Trophoblast cell (in vitro differentiated cells and primary cell): ENCODE data around the gene PRMT9.

Source experiments
- DNase-seq, 2 donors: peaks; one replicate each; pipeline ENCODE4 v3.0.0-alpha.2; 2016
- H2AFZ ChIP-seq: 2 replicates; pipeline ENCODE4 v1.6.1; 2013; ENCODE audit warnings: low read length, moderate library complexity, mild to moderate bottlenecking; ENCODE audit not compliant: insufficient read depth, poor library complexity
- H2AK5ac ChIP-seq: 2 replicates; pipeline ENCODE4 v1.6.1; 2013; ENCODE audit warnings: mild to moderate bottlenecking, low read length
- H2BK120ac ChIP-seq: 2 replicates; pipeline ENCODE4 v1.6.1; 2013; ENCODE audit warnings: low read length, mild to moderate bottlenecking, moderate library complexity; ENCODE audit not compliant: insufficient read depth, poor library complexity
- H2BK12ac ChIP-seq: 2 replicates; pipeline ENCODE4 v1.6.1; 2013; ENCODE audit warnings: mild to moderate bottlenecking, low read length, moderate library complexity
- H2BK5ac ChIP-seq: 2 replicates; pipeline ENCODE4 v1.6.1; 2013; ENCODE audit warnings: low read length, low read depth, moderate library complexity, mild to moderate bottlenecking; ENCODE audit not compliant: poor library complexity
- H3K14ac ChIP-seq: 2 replicates; pipeline ENCODE4 v1.6.1; 2013; ENCODE audit warnings: mild to moderate bottlenecking, low read length
- H3K18ac ChIP-seq: 2 replicates; pipeline ENCODE4 v1.6.1; 2013; ENCODE audit warnings: mild to moderate bottlenecking, low read length
- H3K23ac ChIP-seq: 2 replicates; pipeline ENCODE4 v1.6.1; 2013; ENCODE audit warnings: low read length
- H3K27ac ChIP-seq: 2 replicates; pipeline ENCODE4 v1.5.1; 2013; ENCODE audit warnings: low read depth, mild to moderate bottlenecking, inconsistent platforms, low read length, moderate library complexity
- H3K27me3 ChIP-seq: 2 replicates; pipeline ENCODE4 v1.6.1; 2013; ENCODE audit warnings: inconsistent platforms, mild to moderate bottlenecking, low read length, moderate library complexity; ENCODE audit not compliant: insufficient read depth
- H3K36me3 ChIP-seq, 2 experiments: 1 replicate in 1 of 2; 2 replicates in 1 of 2; pipeline ENCODE4 v1.6.1; 2013; ENCODE audit warnings: low read length in 2 of 2, mild to moderate bottlenecking in 2 of 2, moderate library complexity in 1 of 2; ENCODE audit not compliant: insufficient read depth in 2 of 2, control insufficient read depth in 1 of 2
- H3K4ac ChIP-seq: 2 replicates; pipeline ENCODE4 v1.6.1; 2013; ENCODE audit warnings: low read depth, mild to moderate bottlenecking, low read length, moderate library complexity
- H3K4me1 ChIP-seq, 2 experiments: 1 replicate in 1 of 2; 2 replicates in 1 of 2; pipeline ENCODE4 v1.6.1; 2013; ENCODE audit warnings: low read length in 2 of 2, mild to moderate bottlenecking in 2 of 2, moderate library complexity in 1 of 2; ENCODE audit not compliant: insufficient read depth in 2 of 2, control insufficient read depth in 1 of 2
- H3K4me2 ChIP-seq: 2 replicates; pipeline ENCODE4 v1.6.1; 2013; ENCODE audit warnings: inconsistent platforms, mild to moderate bottlenecking, low read length, moderate library complexity
- H3K4me3 ChIP-seq: 2 replicates; pipeline ENCODE4 v1.5.1; 2013; ENCODE audit warnings: mild to moderate bottlenecking, low read depth, low read length, inconsistent platforms
- H3K79me1 ChIP-seq: one replicate; pipeline ENCODE4 v1.6.1; 2013; ENCODE audit warnings: low read length
- H3K79me2 ChIP-seq: 2 replicates; pipeline ENCODE4 v1.6.1; 2013; ENCODE audit warnings: low read length, mild to moderate bottlenecking; ENCODE audit not compliant: control insufficient read depth, insufficient read depth, poor library complexity
- H3K9ac ChIP-seq: 2 replicates; pipeline ENCODE4 v1.6.1; 2013; ENCODE audit warnings: mild to moderate bottlenecking, low read length
- H3K9me3 ChIP-seq: 2 replicates; pipeline ENCODE4 v1.6.1; 2013; ENCODE audit warnings: low read depth, mild to moderate bottlenecking, control low read depth, inconsistent platforms, low read length; ENCODE audit not compliant: insufficient read depth
- H4K12ac ChIP-seq: 2 replicates; pipeline ENCODE4 v1.6.1; 2013; ENCODE audit warnings: low read depth, mild to moderate bottlenecking, low read length, moderate library complexity
- H4K8ac ChIP-seq: 2 replicates; pipeline ENCODE4 v1.6.1; 2013; ENCODE audit warnings: low read depth, mild to moderate bottlenecking, low read length, moderate library complexity
- H4K91ac ChIP-seq: one replicate; pipeline ENCODE4 v1.6.1; 2013; ENCODE audit warnings: low read depth, mild to moderate bottlenecking, low read length, moderate library complexity
- WGBS: extraction: QIAGEN DNeasy Blood & Tissue Kit; methylation state at CpG from one replicate; pipeline ENCODE4 v1.1.7; 2013; ENCODE audit warnings: missing lambda C conversion rate; ENCODE audit not compliant: insufficient read length, insufficient coverage; ENCODE audit errors: extremely low coverage; 5-methylcytosine and 5-hydroxymethylcytosine counted together

The PRMT9 gene

DNA sequence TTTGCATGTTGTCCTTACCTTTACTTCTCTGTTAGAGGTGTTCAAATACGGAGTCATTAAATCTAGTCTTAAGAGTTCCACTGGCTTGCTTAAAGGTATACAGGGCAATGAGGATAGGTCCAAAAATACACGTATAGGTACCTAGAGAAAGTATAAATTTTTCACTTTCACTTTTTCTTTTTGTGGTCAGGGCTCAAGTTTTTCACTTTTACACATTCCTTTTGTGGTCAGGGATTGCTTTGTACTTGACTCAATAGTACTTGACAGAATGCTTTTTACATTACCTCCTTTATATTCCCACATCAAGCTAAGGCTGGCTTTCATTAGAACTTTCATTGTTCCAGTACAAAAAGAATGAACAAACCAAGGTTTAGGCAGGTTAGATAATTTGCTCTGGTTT, 45.0 kb downstream of the PRMT9 start:
- no peak overlapping the region for H3K27ac ChIP-seq
- no peak overlapping the region for H2BK120ac ChIP-seq
- no peak overlapping the region for H4K91ac ChIP-seq
- no peak overlapping the region for H4K12ac ChIP-seq
- no peak overlapping the region for H2AK5ac ChIP-seq
- H2BK5ac ChIP-seq: no peak overlapping the region
- no peak for DNase-seq
- H2BK12ac ChIP-seq: no peak overlapping the region
- H3K14ac ChIP-seq: no peak overlapping the region
- H3K23ac ChIP-seq: no peak overlapping the region
- H3K79me2 ChIP-seq: no peaks in the 10 kb centered on the region
- H3K79me1 ChIP-seq: no peaks in the 10 kb centered on the region
- H2AFZ ChIP-seq: no peak overlapping the region
- no peak overlapping the region for H3K18ac ChIP-seq
- H3K9me3 ChIP-seq: no peaks in the 10 kb centered on the region
- peaks cover 2 to 4% of the 10 kb centered on the region in 2 experiments for H3K36me3 ChIP-seq
- H3K4me2 ChIP-seq: no peak overlapping the region
- no CpG with 5 or more reads among the region's 2 CpGs for WGBS
- no peak overlapping the region for H3K4me3 ChIP-seq
- H3K4ac ChIP-seq: no peak overlapping the region
- H3K27me3 ChIP-seq: no peaks in the 10 kb centered on the region
- no peak overlapping the region for H4K8ac ChIP-seq
- no peak overlapping the region for H3K9ac ChIP-seq
- no peaks in the 10 kb centered on the region for H3K4me1 ChIP-seq

- H3K36me3 ChIP-seq: peaks cover 2 to 4% of the 10 kb centered on the region in 2 experiments
- no peak overlapping the region for H2BK5ac ChIP-seq
- no peak for DNase-seq
- H4K12ac ChIP-seq: no peak overlapping the region
- no peaks in the 10 kb centered on the region for H3K27me3 ChIP-seq
- no peak overlapping the region for H4K91ac ChIP-seq
- H3K14ac ChIP-seq: no peak overlapping the region
- no CpG with 5 or more reads among the region's 1 CpG for WGBS
- H3K27ac ChIP-seq: no peak overlapping the region
- H2BK12ac ChIP-seq: no peak overlapping the region
- no peak overlapping the region for H2AFZ ChIP-seq
- H4K8ac ChIP-seq: no peak overlapping the region
- no peak overlapping the region for H3K9ac ChIP-seq
- no peak overlapping the region for H2BK120ac ChIP-seq
- H2AK5ac ChIP-seq: no peak overlapping the region
- H3K4me1 ChIP-seq: no peaks in the 10 kb centered on the region
- H3K18ac ChIP-seq: no peak overlapping the region
- H3K4me2 ChIP-seq: no peak overlapping the region
- no peaks in the 10 kb centered on the region for H3K9me3 ChIP-seq
- no peaks in the 10 kb centered on the region for H3K79me2 ChIP-seq
- H3K23ac ChIP-seq: no peak overlapping the region
- no peak overlapping the region for H3K4me3 ChIP-seq
- no peak overlapping the region for H3K4ac ChIP-seq
- H3K79me1 ChIP-seq: no peaks in the 10 kb centered on the region
These were observed 45.6 kb downstream of the PRMT9 start for GRCh38 chr4:147638365-147638764.

- Histone ChIP-seq H4K8ac (no peak overlapping the region), H3K36me3 (peaks cover 7 to 12% of the 10 kb centered on the region in 2 experiments), H3K4ac (no peak overlapping the region), H2AFZ (no peak overlapping the region), H3K4me2 (no peak overlapping the region), H3K79me1 (no peaks in the 10 kb centered on the region), H3K14ac (no peak overlapping the region), H3K18ac (no peak overlapping the region), H3K79me2 (no peaks in the 10 kb centered on the region), H2BK120ac (no peak overlapping the region), H4K91ac (no peak overlapping the region), H2BK12ac (no peak overlapping the region), H3K27me3 (no peaks in the 10 kb centered on the region), H3K23ac (no peak overlapping the region), H2AK5ac (no peak overlapping the region), H4K12ac (no peak overlapping the region), H3K4me1 (no peaks in the 10 kb centered on the region), H3K9ac (no peak overlapping the region), H3K9me3 (no peaks in the 10 kb centered on the region), H2BK5ac (no peak overlapping the region), H3K27ac (no peak overlapping the region), H3K4me3 (no peak overlapping the region)
- DNase-seq: no peak
These were observed 48.6 kb downstream of the PRMT9 start for GRCh38 chr4:147635348-147635747.

DNA sequence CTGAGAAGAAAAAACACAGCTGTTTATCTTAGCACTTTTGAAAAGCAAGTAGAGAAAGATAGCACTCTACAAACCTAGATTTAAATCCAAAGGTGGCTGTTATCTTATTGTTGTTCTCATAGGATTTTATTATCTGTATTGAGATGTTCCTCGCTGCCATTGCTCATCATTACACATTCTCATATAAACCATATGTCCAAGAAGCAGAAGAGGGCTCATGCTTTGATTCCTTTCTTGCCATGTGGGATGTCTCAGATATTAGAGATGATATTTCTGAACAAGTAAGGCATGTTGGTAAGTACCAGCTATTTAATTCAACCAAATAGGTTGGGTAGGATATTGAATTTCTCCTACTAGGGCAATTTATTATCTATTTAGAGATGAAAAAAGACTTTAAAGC, 50.3 kb downstream of the PRMT9 start:
- Histone ChIP-seq H4K91ac (no peak overlapping the region), H3K4me1 (no peaks in the 10 kb centered on the region), H3K27me3 (no peaks in the 10 kb centered on the region), H2BK120ac (no peak overlapping the region), H2AFZ (no peak overlapping the region), H2BK12ac (no peak overlapping the region), H4K12ac (no peak overlapping the region), H3K9ac (no peak overlapping the region), H3K4ac (no peak overlapping the region), H2AK5ac (no peak overlapping the region), H3K9me3 (no peaks in the 10 kb centered on the region), H3K4me3 (no peak overlapping the region), H3K18ac (no peak overlapping the region), H3K23ac (no peak overlapping the region), H3K36me3 (peaks cover 7 to 12% of the 10 kb centered on the region in 2 experiments), H4K8ac (no peak overlapping the region), H3K14ac (no peak overlapping the region), H3K27ac (no peak overlapping the region), H3K79me1 (no peaks in the 10 kb centered on the region), H3K4me2 (no peak overlapping the region), H2BK5ac (no peak overlapping the region), H3K79me2 (no peaks in the 10 kb centered on the region)
- WGBS: no CpG with 5 or more reads among the region's 1 CpG
- DNase-seq: no peak
